OCI-LY3 (cell line): ENCODE measurements around the gene PTPN12.

ENCODE experiments used
- EZH2phosphoT487 ChIP-seq: fragments of 200-600 bp; shearing (Covaris generic); IDR thresholded peaks from 2 replicates; pipeline ENCODE4 v1.6.1; 2018; ENCODE audit warnings: antibody characterized with exemption, mixed run types, low read depth
- TF ChIP-seq, protein P1 (sequence below): fragments of 200-600, 300-600 bp; sonication (generic); IDR thresholded peaks from 2 replicates; pipeline ENCODE4 v1.5.1; 2014; ENCODE audit warnings: antibody characterized with exemption, low read length, low read depth

DNA sequence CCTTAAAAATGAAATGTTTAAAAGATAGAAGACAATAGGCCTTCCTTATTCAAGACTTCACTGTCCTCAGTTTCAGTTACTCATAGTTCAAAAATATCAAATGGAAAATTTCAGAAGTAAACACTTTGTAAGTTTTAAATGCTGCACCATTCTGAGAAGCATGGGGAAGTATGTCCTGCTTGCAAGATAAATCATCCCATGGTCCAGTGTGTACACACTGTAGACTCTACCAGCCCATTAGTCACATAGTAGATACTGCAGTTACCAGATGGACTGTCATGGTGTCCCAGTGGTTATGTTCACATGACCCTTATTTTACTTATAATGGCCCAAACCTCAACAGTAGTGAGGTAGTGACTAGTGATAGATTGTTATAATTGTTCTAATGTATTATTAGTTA, 69.5 kb downstream of the PTPN12 start:
- TF ChIP-seq, protein P1, sequence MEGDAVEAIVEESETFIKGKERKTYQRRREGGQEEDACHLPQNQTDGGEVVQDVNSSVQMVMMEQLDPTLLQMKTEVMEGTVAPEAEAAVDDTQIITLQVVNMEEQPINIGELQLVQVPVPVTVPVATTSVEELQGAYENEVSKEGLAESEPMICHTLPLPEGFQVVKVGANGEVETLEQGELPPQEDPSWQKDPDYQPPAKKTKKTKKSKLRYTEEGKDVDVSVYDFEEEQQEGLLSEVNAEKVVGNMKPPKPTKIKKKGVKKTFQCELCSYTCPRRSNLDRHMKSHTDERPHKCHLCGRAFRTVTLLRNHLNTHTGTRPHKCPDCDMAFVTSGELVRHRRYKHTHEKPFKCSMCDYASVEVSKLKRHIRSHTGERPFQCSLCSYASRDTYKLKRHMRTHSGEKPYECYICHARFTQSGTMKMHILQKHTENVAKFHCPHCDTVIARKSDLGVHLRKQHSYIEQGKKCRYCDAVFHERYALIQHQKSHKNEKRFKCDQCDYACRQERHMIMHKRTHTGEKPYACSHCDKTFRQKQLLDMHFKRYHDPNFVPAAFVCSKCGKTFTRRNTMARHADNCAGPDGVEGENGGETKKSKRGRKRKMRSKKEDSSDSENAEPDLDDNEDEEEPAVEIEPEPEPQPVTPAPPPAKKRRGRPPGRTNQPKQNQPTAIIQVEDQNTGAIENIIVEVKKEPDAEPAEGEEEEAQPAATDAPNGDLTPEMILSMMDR: no peak
- TF ChIP-seq EZH2phosphoT487: no peak
